ENCODE measurements around the gene PRKCSH. TPM values are rescaled to one million over a fixed set of nuclear protein-coding genes. Genes with fewer than 3 reads are reported as not detected.
A peak's percentile ranks its signal among the peaks of the same experiment; 100 is the strongest.

PRKCSH gene
- total RNA-seq, 4 donors from 2014 or later: 161 to 239 (median 194) TPM

DNA sequence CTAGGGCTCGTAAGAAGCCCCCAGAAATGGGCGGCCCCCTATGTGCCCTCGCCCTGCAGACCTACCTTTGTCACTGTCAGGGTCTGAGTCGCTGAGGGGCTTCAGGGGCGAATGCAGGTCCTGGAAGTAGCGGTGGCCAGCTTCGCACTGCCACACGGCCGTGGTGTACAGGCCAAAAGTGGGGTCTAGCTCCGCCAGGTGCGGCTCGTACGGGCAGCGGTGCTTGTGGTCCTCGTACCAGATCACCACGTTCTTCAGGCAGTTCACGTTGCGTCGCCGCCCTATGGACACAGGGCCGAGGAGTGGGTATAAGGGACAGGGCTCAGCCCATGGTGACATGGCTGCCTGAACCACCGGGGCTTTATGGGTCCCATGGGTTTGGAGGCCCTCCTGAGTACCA lies 60.5 kb downstream of the PRKCSH start:
- peaks cover 0 to 33% (median 0%) of the 10 kb centered on the region in 3 donors for H3K36me3 ChIP-seq
- H3K27ac ChIP-seq: no peak overlapping the region
- DNase-seq: no peak
- H3K27me3 ChIP-seq: no peaks in the 10 kb centered on the region
- H3K4me1 ChIP-seq: no peaks in the 10 kb centered on the region
- TF ChIP-seq POLR2A (IDR thresholded peaks at IDR 0.05): no peak
- TF ChIP-seq, protein P1, sequence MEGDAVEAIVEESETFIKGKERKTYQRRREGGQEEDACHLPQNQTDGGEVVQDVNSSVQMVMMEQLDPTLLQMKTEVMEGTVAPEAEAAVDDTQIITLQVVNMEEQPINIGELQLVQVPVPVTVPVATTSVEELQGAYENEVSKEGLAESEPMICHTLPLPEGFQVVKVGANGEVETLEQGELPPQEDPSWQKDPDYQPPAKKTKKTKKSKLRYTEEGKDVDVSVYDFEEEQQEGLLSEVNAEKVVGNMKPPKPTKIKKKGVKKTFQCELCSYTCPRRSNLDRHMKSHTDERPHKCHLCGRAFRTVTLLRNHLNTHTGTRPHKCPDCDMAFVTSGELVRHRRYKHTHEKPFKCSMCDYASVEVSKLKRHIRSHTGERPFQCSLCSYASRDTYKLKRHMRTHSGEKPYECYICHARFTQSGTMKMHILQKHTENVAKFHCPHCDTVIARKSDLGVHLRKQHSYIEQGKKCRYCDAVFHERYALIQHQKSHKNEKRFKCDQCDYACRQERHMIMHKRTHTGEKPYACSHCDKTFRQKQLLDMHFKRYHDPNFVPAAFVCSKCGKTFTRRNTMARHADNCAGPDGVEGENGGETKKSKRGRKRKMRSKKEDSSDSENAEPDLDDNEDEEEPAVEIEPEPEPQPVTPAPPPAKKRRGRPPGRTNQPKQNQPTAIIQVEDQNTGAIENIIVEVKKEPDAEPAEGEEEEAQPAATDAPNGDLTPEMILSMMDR (IDR thresholded peaks at IDR 0.05): no peak
- H3K4me3 ChIP-seq: no peak overlapping the region
- no peaks in the 10 kb centered on the region for H3K9me3 ChIP-seq

DNA sequence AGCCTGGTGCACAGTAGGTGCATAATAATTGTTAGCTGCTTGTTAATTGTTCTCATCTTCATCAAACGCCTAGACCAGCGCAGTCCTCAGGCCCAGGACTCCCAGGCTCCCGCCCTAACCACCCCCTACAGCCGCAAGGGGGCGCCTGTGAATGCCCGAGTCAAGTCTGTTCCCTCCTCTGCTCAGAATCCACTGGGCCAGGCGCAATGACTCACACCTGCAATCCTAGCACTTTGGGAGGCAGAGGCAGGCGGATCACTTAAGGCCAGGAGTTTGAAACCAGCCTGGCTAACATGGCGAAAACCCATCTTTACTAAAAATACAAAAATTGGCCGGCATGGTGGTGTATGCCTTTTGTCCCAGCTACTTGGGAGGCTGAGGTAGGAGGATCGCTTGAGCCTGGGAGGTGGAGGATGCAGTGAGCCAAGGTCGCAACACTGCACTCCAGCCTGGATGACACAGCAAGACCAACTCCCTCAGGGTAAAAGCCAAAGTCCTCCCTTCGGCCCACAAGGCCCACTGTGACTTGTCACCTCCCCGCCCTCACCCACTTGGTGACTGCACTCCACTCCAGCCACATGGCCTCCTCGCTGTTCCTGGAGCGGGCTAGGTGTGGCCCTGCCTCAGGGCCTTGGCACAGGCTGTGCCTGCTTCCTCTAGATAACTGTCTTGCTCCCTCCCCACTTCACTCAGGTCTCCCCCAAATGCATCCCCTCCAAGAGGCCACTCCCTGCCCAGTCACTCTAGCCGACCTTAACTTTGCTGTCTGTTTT lies 61.1 kb downstream of the PRKCSH start:
- Histone ChIP-seq H3K27ac (no peak overlapping the region), H3K9me3 (no peaks in the 10 kb centered on the region), H3K36me3 (peaks cover 0 to 33% (median 0%) of the 10 kb centered on the region in 3 donors), H3K4me3 (no peak overlapping the region), H3K4me1 (no peaks in the 10 kb centered on the region), H3K27me3 (no peaks in the 10 kb centered on the region)
- TF ChIP-seq, protein P1 (IDR thresholded peaks at IDR 0.05): peak in 5 of 6 experiments; percentile 48 to 63 (median 57)
- TF ChIP-seq POLR2A (IDR thresholded peaks at IDR 0.05): no peak
- DNase-seq: peak; percentile 60 to 83 (median 72)

GRCh38 chr19:11499220-11499726 lies 63.8 kb downstream of the PRKCSH start:
- peak in 1 of 3 donors; percentile 44 for DNase-seq
- Histone ChIP-seq H3K27me3 (no peaks in the 10 kb centered on the region), H3K27ac (no peak overlapping the region), H3K4me3 (no peak overlapping the region), H3K9me3 (no peaks in the 10 kb centered on the region), H3K36me3 (peaks cover 0 to 28% (median 0%) of the 10 kb centered on the region in 3 donors), H3K4me1 (no peaks in the 10 kb centered on the region)
- no peak for TF ChIP-seq POLR2A (IDR thresholded peaks at IDR 0.05)

- no peaks in the 10 kb centered on the region for H3K4me1 ChIP-seq
- DNase-seq: peak in 1 of 3 donors; percentile 29
- no peak overlapping the region for H3K4me3 ChIP-seq
- H3K27me3 ChIP-seq: no peaks in the 10 kb centered on the region
- H3K36me3 ChIP-seq: peaks cover 0 to 21% (median 0%) of the 10 kb centered on the region in 3 donors
- no peak overlapping the region for H3K27ac ChIP-seq
- TF ChIP-seq POLR2A (IDR thresholded peaks at IDR 0.05): no peak
- TF ChIP-seq, protein P1 (IDR thresholded peaks at IDR 0.05): no peak
- no peaks in the 10 kb centered on the region for H3K9me3 ChIP-seq
Measured at GRCh38 chr19:11499890-11500420, 64.5 kb downstream of the PRKCSH start.

Small RNA genes lying within 50 kb of the gene (small RNA-seq; reads per million reads assigned to genes)
- 0 to 1.8 reads per million in 2 donors for gene MIR7974
- gene RF00019: 0 reads per million in 2 donors

Other genes with a start within 250 kb of the PRKCSH start
- gene KANK2, start 238.1 kb upstream of the PRKCSH start, total RNA-seq: 100 to 1,000 TPM in 1 of 4 donors, 10 to 100 TPM in 3; 41.9 to 283 (median 68.4) TPM
- gene ANGPTL8, start 196.0 kb upstream of the PRKCSH start, total RNA-seq: not detected
- 100 to 1,000 TPM in 3 of 4 donors, 10 to 100 TPM in 1; 66.4 to 194 (median 157) TPM for gene DOCK6, start 173.1 kb upstream of the PRKCSH start, total RNA-seq
- gene TSPAN16, start 139.5 kb upstream of the PRKCSH start, total RNA-seq: not detected
- gene RAB3D, start 96.0 kb upstream of the PRKCSH start, total RNA-seq: 10 to 100 TPM in 3 of 4 donors, 1 to 10 TPM in 1; 9.5 to 16.4 (median 12.7) TPM
- 100 to 1,000 TPM in 3 of 4 donors, 10 to 100 TPM in 1; 77.6 to 212 (median 168) TPM for gene TMEM205, start 89.4 kb upstream of the PRKCSH start, total RNA-seq
- 100 to 1,000 TPM in 1 of 4 donors, 10 to 100 TPM in 3; 25.6 to 157 (median 65.6) TPM for gene CCDC159, start 89.1 kb upstream of the PRKCSH start, total RNA-seq
- 10 to 100 TPM in 2 of 4 donors, 1 to 10 TPM in 2; 6.8 to 18.2 (median 10.1) TPM for gene PLPPR2, start 80.2 kb upstream of the PRKCSH start, total RNA-seq
- gene SWSAP1, start 61.0 kb upstream of the PRKCSH start, total RNA-seq: 1 to 10 TPM in 2 of 4 donors, under 1 TPM in 1, not detected in 1; 0.76 to 3.2 (median 1.9) TPM
- gene EPOR, start 51.3 kb upstream of the PRKCSH start, total RNA-seq: 1 to 10 TPM; 1.2 to 5.0 (median 3.0) TPM
- 10 to 100 TPM in 1 of 4 donors, 1 to 10 TPM in 3; 2.5 to 51.2 (median 6.3) TPM for gene RGL3, start 16.3 kb upstream of the PRKCSH start, total RNA-seq
- gene ODAD3, start 514 bp upstream of the PRKCSH start, total RNA-seq: 1 to 10 TPM in 1 of 4 donors, not detected in 3; 1.5 TPM
- gene ELAVL3, start 45.4 kb downstream of the PRKCSH start, total RNA-seq: under 1 TPM in 1 of 4 donors, not detected in 3; 0.95 TPM
- gene ZNF653, start 70.2 kb downstream of the PRKCSH start, total RNA-seq: 10 to 100 TPM in 3 of 4 donors, 1 to 10 TPM in 1; 8.6 to 33.7 (median 23.3) TPM
- gene ECSIT, start 93.5 kb downstream of the PRKCSH start, total RNA-seq: 10 to 100 TPM; 50.1 to 94.0 (median 70.4) TPM
- 10 to 100 TPM; 21.2 to 88.2 (median 25.7) TPM for gene CNN1, start 103.2 kb downstream of the PRKCSH start, total RNA-seq
- gene ELOF1, start 123.6 kb downstream of the PRKCSH start, total RNA-seq: 10 to 100 TPM; 30.5 to 39.2 (median 32.2) TPM
- gene ACP5, start 142.0 kb downstream of the PRKCSH start, total RNA-seq: 10 to 100 TPM; 16.5 to 36.3 (median 23.4) TPM
- 10 to 100 TPM in 1 of 4 donors, 1 to 10 TPM in 3; 4.4 to 10.7 (median 5.5) TPM for gene ZNF627, start 161.8 kb downstream of the PRKCSH start, total RNA-seq